Activated T-helper 1 cell treated with Interleukin-2 at 50 U/mL for 16 hours (primary cell): ENCODE results near the gene ARFGAP1.

Source experiments
- DNase-seq: peaks from one replicate; pipeline ENCODE4 v3.0.0-alpha.2; 2020; ENCODE audit warnings: low read depth

The ARFGAP1 gene

DNA sequence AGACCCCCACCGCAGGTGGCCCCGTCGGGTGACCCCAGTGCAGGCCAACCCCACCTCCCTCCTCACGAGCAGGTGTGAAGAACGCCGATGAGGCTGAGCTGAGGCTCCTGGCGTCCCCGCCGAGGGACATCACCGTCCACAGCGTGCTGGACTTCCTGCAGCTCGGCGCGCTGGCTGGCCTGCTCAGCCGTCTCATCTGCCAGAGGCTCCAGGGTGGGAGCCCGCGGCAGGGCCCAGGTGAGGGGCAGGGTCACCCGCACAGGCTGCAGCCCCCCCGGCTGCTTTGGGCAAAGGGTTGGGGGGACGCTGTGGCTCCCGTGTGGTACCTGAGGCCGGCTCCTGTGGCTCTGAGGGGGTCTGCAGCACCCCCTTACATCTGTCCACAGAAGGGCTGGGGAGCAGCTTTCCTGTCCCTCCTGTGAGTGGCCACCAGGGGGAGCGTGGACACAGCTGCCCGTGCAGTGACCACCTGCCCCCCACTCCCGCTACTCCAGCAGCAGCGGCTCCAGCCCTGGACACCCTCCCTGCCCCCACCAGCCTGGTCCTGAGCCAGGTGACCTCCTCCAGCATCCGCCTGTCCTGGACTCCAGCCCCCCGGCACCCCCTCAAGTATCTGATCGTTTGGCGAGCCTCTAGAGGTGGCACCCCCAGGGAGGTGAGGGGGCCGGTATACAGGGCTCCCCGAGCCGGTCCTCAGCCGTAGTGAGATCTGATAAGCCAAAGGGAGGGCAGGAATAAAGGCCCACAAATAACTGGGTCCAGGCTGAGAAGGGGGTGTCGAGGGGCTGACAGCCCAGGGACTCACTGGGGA, 36.9 kb downstream of the ARFGAP1 start:
- DNase-seq = no peak

DNA sequence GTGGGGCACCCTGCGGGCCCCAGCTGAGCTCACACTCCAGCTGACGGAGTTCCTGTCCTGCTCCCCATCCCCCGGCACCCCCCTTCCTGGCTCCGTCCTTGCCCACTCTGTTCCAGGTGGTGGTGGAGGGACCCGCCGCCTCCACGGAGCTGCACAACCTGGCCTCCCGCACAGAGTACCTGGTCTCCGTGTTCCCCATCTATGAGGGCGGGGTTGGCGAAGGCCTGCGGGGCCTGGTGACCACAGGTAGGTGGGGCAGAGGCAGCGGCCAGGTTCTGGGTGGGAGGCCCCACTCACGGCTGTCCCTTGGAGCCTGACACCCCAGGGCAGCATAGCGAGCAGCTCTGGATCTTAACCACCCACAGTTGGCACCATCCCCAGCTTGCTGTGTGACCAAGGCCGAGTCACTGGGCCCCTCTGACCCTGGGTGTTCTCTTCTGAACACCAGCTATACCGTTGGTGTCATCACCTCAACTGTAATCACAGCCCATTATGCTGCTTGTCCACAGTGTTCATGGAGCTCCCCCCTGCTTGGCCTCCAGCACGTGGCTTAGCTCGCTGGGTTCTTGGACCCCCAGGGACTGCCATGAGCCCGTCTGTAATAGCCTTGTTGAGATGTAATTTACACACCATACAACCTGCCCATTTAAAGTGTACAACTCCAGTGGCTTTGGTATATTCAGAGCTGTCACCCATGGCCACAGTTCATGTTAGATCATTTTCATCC, 37.8 kb downstream of the ARFGAP1 start:
- DNase-seq = no peak

DNA sequence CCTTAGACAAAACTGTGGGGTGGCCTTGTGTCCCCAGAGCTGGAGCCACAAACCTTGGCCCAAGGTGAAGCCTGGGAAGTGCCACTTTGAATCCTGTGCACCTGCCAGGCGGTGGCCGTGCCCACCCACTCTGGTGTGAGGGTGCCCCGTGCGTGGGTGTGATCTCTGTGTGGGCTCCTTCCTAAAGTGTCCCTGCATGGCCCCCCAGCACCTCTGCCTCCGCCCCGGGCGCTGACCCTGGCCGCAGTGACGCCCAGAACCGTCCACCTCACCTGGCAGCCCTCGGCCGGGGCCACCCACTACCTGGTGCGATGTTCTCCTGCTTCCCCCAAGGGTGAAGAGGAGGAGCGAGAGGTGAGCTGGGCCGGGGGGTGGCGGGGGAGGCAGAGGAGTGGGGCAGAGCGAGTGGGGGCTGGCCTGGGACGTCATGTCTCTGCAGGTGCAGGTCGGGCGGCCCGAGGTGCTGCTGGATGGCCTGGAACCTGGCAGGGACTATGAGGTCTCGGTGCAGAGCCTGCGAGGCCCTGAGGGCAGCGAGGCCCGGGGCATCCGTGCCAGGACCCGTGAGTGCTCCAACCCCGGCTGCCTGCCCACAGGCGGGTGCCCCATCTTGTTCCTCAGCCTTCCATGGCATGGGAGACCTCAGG, 38.7 kb downstream of the ARFGAP1 start:
- no peak for DNase-seq

DNA sequence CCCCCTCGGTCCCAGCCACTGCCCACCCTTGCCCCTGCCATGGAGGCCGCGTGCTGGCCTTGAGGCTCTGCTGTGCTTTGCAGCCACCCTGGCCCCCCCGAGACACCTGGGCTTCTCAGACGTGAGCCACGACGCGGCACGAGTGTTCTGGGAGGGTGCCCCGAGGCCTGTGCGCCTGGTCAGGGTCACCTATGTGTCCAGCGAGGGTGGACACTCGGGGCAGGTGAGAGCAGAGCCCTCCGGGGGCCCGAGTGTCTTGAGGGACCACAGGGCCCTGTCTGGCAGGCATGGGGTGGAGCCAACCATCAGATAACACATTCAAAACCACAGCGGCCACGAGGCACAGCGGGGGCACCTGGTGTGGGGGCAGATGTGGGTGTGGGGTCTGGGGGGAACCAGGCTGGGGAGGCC, 39.2 kb downstream of the ARFGAP1 start:
- DNase-seq = no peak

DNA sequence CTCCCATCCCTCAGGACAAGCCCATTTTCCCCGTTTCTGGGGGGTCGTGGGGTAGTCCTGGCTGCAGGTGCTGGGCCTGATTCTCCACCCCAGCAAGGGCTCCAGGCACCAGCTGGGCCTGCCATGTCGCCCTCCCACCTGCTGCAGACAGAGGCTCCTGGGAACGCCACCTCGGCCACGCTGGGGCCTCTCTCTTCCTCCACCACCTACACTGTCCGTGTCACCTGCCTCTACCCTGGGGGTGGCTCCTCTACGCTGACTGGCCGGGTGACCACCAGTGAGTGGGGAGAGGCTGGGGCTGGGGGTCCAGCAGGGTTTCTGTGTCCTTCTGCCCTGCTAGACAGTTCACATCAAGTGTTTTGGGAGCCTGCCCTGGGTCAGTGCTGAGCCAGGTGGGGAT, 39.7 kb downstream of the ARFGAP1 start:
- no peak for DNase-seq

DNA sequence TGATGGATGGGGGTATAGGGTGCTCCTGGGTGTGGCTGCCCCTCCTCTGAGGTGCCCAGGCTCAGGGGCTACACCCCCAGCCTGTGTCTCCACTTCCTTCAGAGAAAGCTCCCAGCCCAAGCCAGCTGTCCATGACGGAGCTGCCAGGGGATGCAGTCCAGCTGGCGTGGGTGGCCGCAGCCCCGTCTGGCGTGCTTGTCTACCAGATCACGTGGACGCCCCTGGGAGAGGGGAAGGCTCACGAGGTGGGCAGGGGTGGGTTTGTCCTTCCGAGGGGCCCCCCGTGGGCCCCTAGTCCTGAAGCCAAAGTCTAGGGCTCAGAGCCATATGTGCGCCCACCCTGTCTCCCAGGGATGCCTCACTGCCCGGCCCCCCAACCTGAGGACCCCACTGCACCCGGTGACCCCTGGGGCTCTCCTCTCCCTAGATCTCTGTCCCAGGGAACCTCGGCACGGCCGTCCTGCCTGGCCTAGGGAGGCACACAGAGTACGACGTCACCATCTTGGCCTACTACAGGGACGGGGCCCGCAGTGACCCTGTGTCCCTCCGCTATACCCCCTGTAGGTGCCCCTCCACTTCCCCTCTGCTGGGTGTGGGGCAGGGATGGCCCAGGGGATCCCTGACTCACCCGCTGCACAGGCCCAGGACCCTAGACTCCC, 40.2 kb downstream of the ARFGAP1 start:
- no peak for DNase-seq

DNA sequence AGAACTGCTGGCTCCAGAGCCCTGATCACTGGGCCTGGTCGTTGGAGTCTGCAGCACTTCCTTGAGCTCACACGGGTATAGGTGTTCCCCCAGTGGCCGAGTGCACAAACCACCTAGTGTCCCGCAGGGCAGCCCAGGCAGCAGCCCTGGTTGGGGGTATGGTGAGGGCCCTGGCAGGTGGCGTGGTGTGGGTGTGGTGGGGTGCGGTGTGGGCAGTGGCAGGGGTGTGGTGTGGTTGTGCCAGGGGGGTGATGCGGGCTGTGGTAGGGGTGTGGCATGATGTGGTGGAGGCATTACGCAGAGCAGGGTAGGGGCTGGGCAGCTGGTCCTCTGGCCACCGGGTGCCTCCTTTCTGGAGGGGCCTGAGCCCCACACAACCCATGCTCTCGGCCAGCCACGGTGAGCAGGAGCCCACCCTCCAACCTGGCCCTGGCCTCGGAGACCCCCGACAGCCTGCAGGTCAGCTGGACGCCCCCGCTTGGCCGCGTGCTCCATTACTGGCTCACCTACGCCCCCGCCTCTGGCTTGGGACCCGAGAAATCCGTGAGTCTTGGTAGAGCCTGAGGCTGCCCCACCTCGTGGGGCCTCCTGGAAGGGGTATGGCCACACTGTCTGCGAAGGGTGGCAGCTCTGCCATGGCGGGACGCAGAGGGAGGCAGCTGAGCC, 40.9 kb downstream of the ARFGAP1 start:
- DNase-seq = no peak

DNA sequence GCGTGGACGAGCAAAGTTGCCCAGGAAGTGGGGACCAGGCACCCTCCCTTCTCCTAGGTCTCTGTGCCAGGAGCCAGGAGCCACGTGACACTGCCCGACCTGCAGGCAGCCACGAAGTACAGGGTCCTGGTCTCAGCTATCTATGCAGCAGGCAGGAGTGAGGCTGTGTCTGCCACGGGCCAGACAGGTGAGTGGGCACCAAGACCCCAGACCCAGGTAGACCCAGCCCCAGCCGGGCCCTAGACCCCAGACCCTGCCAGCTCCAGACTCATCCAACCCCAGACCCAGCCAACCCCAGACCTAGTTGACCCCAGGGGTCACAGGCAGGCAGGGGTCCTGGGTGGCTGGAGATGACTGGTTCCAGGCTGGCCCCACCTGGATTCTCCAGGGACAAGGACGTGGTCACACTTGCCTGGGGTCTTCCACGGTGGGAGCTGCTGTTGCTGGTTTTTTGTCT, 41.4 kb downstream of the ARFGAP1 start:
- DNase-seq = no peak

DNA sequence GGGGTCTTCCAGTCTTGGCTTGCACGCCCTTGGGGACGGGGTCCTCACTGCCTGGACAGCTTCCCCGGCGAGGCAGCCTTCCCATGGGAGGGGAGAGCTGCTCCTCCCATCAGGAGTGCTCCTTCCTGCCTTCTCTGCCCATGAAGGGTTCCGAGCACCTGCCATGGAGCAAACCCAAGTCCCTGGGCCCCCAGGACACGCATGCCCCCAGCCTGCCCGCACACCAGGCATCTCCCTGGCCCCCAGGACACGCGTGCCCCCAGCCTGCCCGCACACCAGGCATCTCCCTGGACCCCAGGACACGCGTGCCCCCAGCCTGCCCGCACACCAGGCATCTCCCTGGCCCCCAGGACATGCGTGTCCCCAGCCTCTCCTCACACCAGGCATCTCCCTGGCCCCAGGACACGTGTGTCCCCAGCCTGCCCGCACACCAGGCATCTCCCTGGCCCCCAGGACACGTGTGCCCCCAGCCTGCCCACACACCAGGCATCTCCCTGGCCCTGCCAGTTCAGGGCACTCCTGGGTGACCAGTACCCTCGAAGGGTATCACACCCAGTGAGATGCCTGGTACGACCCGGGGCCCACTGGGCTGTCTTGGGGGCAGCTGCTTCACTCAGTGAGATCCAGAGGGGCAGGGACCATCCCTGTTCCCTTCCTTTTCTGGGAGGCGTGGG, 42.1 kb downstream of the ARFGAP1 start:
- no peak for DNase-seq

DNA sequence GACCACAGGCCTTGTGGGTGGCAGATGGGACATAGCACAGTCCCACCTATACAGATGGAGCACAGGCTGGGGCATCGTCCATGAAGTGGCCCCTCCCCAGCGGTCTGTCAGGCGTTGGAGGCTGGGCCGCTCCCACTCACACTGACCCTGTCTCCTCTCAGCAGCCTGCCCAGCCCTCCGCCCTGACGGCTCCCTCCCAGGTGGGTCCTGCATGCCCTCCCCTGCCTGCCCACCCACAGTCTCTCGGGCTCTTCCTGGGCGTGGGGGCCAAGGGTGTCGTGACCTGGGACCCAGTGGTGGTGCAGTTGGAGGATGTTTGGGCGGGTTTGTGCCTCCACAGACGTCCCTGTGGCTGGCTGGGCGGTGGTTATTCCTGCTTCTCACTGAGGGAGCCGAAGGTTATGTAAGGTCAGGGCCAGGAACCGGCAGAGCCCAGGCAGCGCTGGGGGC, 42.7 kb downstream of the ARFGAP1 start:
- no peak for DNase-seq

DNA sequence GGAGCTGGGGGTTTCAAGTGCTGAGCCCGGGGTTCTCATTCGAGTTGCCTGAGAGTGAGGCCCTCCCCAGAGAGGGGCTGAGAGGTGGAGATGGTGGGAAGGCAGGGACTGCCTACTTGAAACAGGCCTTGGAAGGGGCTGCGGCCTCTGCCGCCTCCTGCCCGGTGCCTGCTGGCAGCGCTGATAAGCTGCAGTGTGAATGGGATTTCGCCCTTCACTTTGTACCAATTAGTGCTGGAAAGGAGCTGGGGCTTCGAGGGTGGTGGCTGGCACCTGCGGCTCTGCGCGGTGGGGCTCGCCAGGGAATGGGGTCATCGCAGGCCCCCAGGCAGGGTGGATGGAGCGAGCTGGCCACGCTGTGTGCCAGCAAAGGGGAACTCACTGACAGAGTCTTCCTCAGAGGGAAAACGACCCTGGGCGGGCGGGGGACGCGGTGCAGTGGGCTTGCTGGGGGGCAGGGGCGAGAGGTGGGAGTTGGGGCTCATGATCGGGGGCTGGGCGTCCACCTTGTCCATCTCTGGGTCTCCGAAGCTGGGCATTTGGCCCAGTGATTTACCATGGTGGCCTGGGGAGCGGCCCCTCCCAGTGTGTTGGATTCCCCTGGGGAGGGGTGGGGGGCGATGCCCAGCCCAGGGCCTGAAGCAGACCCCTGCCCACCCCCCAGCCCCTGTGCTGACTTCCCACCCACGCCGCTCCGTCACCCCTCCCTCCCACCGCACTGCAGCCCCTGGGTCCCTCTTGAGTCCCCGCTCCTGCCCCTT, 43.3 kb downstream of the ARFGAP1 start:
- no peak for DNase-seq

DNA sequence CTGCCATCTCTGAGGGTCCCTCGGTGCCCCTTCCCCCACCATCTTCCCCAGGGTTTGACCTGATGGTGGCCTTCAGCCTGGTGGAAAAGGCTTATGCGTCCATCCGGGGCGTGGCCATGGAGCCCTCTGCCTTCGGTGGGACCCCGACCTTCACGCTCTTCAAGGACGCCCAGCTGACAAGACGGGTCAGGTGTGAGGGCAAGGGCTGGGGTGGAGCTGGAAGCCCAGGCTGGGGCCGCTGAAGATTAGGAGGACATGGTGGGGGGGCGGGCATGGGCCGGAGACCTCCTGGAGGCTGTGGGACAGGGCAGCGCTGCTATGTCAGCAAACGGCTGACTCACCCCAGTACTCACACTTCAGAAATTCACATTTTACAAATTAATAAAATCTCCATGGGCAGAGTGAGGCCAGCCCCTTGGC, 43.9 kb downstream of the ARFGAP1 start:
- DNase-seq = no peak

DNA sequence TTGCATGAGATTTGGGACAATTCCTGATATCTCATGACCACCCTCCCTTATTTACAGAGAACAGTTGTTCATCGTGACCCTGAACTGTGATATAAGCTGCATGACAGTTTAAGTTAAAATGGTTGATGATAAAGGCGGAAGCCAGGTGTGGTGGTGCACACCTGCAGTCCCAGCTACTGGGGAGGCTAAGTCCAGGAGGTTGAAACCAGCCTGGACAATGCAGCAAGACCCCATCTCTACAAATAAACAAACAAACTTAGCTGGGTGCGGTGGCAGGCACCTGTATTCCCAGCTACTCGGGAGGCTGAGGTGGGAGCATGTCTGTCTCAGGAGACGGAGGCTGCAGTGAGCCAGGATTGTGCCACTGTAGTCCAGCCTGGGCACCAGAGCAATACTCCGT, 44.4 kb downstream of the ARFGAP1 start:
- no peak for DNase-seq

DNA sequence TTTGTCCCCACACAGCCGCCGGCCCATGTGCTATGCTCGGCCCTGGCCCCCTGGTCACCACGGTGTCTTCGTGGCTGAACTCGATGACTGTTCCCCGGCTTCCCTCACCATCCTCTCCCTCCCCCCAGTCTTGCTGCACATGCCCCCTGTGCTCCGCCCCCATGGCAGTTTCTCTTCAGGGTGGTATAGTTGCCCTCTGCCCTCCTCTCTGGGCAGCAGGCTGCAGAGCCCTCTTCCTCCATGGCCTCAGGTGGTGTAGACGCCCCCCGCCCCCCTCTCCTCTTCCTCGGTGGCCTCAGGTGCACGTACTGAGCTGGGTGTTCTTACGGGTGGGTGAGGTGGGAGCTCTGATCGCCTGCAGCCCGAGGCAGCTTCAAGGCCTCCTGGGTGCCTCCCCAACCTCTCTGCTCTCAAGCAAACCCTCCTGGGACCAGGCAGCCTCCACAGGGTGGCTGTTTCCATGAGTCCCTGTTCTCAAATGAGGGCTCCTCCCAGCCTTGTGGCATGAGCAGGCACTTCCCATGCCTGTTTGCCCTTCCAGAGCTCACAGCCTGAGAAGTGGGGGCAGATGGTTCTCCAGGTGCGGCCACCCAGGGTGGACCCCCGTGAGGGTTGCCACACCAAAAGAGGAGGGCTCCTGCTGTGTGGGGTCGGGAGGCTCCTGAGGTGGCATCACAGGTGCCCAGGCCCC, 45.1 kb downstream of the ARFGAP1 start:
- no peak for DNase-seq

DNA sequence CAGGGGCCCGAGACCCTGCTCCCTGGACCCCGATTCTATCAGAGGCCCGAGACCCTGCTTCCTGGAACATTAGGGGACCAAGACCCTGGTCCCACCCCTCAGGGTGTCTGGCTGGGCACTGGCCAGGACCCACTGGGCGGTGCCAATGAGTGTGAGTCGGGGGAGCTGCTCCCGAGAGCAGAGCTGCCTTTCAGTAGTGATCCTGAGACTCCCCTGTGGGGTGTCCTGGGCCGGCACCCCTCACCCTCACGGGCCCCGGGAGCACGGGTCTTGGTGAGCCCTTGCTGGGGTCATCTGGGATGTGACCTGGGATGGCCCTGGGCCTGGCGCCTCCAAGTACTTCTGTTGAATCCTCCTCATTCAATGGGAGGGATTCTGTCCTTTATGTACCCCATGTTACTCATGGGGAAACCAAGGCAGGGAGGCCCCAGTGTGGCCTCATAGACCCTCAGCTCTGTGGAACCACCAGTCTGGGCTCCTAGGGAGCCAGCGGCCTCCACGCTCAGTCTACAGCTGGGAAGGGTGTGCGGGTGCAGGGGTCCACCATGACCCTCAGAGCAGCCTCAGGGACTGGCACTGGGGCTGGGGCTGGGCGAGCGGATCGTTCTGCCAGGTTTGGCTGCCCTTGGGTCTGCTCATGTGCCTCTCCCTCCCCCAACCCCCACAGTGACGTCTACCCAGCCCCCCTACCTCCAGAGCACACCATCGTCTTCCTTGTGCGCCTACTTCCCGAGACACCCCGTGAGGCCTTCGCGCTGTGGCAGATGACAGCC, 46.0 kb downstream of the ARFGAP1 start:
- no peak for DNase-seq

DNA sequence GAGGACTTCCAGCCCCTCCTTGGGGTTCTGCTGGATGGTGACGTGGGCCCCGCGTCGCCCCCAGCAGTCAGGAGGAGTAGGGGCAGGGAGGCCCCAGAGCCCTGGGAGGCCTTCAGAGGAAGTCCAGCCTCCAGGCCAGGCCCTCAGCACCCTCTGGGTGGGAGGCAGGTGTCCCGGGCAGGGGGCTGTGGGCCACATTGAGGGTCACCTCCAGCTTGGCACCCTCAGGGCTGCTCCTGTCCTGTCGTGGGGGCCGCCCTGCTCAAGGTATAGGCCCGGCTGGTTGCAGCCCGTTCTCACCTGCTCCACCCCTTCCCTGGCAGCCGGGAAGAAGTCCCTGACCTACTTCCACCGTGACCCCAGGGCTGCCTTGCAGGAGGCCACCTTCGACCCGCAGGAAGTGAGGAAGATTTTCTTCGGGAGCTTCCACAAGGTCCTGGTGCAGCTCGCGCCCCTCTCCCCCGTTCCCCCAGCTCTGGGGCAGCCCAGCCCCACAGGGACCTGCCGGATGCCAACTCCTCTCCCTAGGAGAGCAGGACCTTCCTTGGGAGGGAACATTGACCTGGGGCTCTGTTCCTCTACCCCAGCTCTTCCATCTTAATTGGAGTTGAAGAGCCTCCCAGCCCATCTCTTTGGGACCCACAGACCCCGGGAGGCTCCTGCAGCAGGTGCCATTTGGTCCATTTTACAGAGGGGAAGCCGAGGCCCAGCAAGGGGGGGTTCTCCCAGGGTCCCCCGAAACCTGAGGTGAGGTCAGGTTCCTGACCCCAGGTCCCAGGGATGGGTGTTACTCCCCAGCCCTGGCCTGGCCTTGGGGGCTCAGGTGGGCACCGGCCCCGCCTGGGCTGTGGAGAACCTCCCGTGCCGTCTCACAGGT, 46.8 kb downstream of the ARFGAP1 start:
- no peak for DNase-seq

DNA sequence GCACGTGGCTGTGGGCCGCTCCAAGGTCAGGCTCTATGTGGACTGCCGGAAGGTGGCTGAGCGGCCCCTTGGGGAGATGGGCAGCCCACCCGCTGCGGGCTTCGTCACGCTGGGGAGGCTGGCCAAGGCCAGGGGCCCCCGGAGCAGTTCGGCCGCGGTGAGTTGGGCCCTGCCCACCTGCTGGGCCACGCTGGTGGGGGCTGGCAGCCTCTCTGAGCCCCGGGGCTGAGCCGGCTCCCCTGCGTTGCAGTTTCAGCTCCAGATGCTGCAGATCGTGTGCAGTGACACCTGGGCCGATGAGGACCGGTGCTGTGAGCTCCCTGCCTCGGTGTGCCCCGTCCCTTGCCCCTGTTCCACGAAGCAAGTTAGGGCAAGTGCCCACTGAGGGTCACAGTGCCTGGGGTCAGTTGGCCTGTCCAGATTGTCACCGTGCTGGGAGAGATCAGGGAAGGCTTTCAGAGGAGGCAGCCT, 47.5 kb downstream of the ARFGAP1 start:
- DNase-seq = no peak

DNA sequence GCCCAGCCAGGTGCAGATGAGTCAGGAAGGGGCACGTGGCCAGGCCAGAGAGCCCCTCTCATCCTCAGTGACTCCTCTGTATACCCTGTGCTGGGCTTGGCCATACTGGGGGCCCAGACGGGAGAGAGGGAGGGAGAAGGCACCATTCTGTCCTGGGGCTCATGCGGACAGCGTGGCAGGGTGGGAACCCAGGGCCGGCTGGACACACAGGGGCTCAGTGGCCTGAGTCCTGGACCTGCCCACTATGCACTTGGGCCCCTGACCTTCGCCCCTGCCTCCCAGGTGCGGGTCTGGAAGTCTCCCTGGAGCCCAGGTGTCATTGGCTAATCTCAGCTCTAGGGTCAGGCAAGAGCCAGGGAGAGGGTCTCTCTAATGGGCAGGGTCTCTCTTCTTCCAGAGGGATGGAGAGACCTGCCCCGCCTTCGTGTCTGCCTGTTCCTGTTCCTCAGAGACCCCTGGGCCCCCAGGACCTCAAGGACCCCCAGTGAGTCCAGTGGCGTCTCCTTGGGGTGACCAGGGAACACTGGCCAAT, 48.1 kb downstream of the ARFGAP1 start:
- no peak for DNase-seq
